ENCODE results near the gene OSBPL9.

The OSBPL9 gene

DNA sequence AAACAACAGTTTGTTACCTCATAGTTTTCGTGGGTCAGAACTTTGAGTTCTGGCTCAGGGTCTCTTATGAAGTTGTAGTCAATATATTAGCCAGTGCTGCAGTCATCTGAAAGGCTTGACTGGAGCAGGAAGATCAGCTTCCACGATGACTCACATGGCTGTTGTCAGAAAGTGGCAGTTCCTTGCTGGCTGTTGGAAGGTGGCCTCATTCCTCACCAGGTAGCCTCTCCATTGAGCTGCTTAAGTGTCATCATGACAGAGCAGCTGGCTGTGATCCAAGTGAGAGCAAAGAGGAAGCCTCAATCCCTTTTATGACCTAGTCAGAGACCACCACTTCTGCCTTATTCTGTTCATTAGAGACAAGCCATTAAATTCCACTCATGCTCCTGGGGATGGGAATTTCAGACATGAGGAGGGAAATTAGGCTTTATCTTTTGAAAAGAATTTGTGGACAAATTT, 5.6 kb downstream of the OSBPL9 start:
- TF ChIP-seq, protein P1, sequence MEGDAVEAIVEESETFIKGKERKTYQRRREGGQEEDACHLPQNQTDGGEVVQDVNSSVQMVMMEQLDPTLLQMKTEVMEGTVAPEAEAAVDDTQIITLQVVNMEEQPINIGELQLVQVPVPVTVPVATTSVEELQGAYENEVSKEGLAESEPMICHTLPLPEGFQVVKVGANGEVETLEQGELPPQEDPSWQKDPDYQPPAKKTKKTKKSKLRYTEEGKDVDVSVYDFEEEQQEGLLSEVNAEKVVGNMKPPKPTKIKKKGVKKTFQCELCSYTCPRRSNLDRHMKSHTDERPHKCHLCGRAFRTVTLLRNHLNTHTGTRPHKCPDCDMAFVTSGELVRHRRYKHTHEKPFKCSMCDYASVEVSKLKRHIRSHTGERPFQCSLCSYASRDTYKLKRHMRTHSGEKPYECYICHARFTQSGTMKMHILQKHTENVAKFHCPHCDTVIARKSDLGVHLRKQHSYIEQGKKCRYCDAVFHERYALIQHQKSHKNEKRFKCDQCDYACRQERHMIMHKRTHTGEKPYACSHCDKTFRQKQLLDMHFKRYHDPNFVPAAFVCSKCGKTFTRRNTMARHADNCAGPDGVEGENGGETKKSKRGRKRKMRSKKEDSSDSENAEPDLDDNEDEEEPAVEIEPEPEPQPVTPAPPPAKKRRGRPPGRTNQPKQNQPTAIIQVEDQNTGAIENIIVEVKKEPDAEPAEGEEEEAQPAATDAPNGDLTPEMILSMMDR (IDR thresholded peaks at IDR 0.05) = no peak

DNA sequence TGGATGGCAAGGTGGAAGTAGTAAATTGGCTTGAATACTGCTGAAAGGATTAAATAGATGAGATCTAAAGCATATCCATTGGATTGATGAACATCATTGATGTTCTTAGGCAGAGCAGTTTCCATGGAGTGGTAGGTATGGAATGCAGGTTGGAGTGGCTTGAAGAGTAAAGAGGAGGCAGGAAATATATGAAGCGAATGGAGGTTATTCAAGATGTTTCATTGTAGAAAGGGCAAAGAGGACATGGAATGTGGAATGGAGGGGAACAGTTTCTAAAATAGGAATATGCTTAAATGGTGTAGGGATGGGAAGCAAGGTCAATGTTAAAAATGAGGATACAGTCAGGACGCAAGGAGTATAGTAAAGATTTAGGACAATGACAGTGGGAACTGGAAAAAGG, 6.1 kb downstream of the OSBPL9 start:
- TF ChIP-seq, protein P1 (IDR thresholded peaks at IDR 0.05) = no peak

DNA sequence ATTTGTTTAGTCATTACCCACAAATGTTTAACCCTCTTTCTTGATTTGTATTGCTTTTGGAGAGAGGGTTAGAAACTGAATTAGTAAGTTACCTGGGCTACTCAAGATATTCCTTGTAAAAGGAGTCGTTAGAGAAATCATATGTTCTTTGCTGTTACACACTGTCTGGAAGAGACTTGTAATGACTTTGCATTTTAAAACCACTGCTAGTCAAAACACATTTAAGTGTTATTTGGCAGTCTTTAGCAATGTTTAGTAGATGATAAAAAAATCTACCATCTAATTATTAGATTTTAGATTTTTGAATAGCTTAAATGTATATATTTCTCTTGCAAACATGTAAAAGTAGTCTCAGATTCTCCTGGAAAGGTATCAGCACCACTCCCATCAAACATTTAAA, 6.6 kb downstream of the OSBPL9 start:
- TF ChIP-seq, protein P1 (IDR thresholded peaks at IDR 0.05) = no peak

DNA sequence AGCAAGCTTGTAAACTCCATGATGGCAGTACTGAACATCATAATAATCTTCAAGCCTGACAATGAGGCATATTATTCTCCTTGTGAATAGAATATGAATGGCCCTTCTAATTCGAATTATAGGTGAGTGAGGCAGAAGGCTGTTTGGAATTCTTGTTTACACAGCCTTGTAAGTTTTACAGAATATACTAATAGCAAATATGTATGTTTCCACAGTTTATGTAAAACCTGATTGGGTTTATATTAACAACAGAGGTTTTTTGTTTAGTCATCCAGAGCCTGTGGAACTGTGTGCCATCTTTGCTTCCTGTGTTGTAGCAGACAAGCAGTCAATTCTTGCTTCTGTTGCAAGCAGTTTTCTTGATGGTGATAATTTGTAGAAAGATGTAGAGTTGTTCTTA, 8.0 kb downstream of the OSBPL9 start:
- TF ChIP-seq, protein P1 (IDR thresholded peaks at IDR 0.05) = no peak

DNA sequence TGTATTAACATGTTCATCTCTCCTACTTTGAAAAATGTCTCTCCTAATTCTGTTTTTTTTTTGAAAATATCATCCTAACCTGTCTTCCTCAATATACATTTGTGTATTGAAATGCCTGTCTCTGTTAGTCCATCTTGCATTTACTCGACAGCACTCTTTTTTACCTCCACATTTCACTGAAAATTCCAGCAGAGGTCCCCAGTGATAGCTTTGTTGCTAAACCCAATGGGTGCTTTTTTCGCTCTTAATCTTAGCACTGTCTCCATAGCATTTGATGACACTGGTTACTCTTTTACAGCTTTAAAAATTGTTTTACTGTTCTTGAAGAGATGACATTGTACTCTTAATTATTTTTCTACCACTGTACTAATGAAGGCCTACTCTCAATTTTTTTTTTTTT, 10.8 kb downstream of the OSBPL9 start:
- TF ChIP-seq, protein P1 (IDR thresholded peaks at IDR 0.05) = peak; percentile 34; the same call in 1 of the 2 replicates

DNA sequence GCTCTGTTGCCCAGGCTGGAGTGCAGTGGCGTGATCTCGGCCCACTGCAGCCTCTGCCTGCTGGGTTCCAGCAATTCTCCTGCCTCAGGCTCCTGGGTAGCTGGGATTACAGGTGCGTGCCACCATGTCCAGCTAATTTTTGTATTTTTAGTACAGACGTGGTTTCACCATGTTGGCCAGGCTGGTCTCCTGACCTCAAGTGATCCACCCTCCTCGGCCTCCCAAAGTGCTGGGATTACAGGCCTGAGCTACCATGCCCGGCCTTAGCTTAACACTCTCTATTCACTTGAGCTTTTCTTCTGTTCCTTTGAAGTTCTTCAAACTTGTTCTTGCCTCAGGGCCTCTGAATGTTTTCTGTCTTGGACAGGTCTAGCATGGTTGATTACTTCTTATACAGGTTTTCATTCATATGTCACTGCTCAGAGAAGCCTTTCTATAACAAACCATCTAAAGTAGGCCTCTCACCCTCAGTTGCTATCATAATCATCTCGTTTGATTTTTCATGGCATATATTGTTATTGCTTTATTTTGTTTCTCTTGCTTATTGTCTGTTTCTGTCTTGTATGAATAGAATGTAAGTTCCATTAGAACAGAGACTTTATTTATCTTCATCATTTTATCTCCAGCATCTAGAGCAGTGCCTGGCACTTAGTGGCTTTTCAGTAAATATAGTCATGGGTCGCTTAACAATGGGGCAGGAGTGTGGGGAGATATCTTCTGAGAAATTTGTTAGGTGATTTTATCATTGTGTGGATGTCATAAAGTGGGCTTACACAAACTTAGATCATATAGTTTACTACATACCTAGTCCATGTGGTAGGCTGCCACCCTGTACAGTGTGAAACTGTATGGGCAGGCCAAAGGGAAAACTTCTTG, 12.1 kb downstream of the OSBPL9 start:
- TF ChIP-seq, protein P1 (IDR thresholded peaks at IDR 0.05) = no peak

DNA sequence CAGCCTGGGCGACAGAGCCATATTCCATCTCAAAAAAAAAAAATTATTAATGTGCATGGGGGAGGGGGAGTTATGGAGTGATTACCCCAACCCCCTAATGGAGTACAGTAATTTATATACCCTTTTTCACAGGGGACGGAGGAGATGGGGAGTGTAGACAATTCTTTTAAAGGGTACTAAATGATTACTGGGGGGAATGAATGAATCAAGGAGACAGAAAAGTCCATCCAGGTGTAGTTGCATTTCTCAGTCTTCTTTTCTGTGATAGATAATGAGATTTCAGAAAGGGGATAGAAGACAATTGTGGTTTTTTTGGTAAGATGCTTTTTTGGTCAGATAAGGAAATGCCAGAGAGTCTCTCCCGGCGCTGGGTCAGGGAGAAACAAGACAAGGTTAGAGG, 13.0 kb downstream of the OSBPL9 start:
- TF ChIP-seq, protein P1 (IDR thresholded peaks at IDR 0.05) = no peak
